NT2/D1 (cell line): Measurements from ENCODE around the gene TGFBR2.

Experiments used
- YY1 ChIP-seq: IDR thresholded peaks from 2 replicates; pipeline ENCODE4 v1.6.1; 2011; ENCODE audit not compliant: insufficient read length, insufficient read depth
- ZNF274 ChIP-seq: IDR thresholded peaks from 2 replicates; pipeline ENCODE4 v1.6.1; 2011; ENCODE audit warnings: mild to moderate bottlenecking, low read depth, low read length

DNA sequence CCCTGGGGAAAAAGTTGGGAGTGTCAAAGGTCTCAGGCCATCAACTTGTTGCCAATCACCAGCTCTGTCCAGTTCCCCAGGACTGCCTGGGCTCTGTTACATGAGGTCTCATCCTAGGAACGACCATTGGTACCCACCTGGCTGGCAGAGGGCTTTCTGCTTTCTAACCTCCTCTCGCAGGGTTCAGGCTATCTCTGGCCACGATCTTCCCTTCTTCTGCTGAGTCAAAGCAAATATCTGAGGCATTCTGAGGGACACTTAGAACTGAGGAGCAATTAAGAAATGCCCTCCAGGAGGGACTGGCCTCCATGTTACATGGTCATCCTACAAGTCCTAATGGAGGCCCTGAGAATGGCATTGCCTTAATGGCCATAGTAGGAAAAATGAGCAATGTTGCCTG is 77.4 kb downstream of the TGFBR2 start:
- TF ChIP-seq YY1 = no peak
- no peak for TF ChIP-seq ZNF274
